Kidney (tissue), 14 donors: ENCODE data around the gene UNC45B. TPM values are rescaled to one million over a fixed set of nuclear protein-coding genes. Genes with fewer than 3 reads are reported as not detected.

Experiments
- DNase-seq, 5 donors: peaks; one replicate each; pipeline ENCODE4 v3.0.0-alpha.2; 2013 to 2020
- FAIRE-seq: peaks from 2 replicates; lab custom pipeline; 2012; peaks lifted over from hg19 to GRCh38; lab: Jason Lieb, UNC
- H3K27ac ChIP-seq, 2 donors: one replicate each; pipeline ENCODE4 v1.7.0; 2013; ENCODE audit warnings: low read depth in 2 of 2, low read length in 2 of 2, inconsistent platforms in 1 of 2
- H3K27me3 ChIP-seq: one replicate; pipeline ENCODE4 v1.7.1; 2013; ENCODE audit warnings: low read length, inconsistent platforms; ENCODE audit not compliant: control insufficient read depth, insufficient read depth
- H3K36me3 ChIP-seq, 3 donors: one replicate each; pipeline versions ENCODE4 v1.7.0 to v1.7.1; 2013; ENCODE audit warnings: low read length in 3 of 3, control low read depth in 1 of 3, inconsistent platforms in 1 of 3; ENCODE audit not compliant: insufficient read depth in 3 of 3, control insufficient read depth in 2 of 3
- H3K4me1 ChIP-seq, 3 donors: one replicate each; pipeline versions ENCODE4 v1.7.0 to v1.7.1; 2013; ENCODE audit warnings: low read length in 3 of 3, inconsistent platforms in 1 of 3, low read depth in 1 of 3; ENCODE audit not compliant: control insufficient read depth in 2 of 3, insufficient read depth in 2 of 3
- H3K4me3 ChIP-seq, 3 donors: one replicate each; pipeline versions ENCODE4 v1.7.0 to v1.8.1; 2013; ENCODE audit warnings: low read length in 3 of 3, control low read depth in 1 of 3, inconsistent platforms in 1 of 3
- H3K9ac ChIP-seq, 3 donors: one replicate each; pipeline versions ENCODE4 v1.7.0 to v1.7.1; 2013; ENCODE audit warnings: low read length in 3 of 3, control low read depth in 1 of 3, inconsistent platforms in 1 of 3
- H3K9me3 ChIP-seq, 3 donors: one replicate each; pipeline versions ENCODE4 v1.7.0 to v1.7.1; 2013; ENCODE audit warnings: low read length in 3 of 3, control low read depth in 1 of 3, inconsistent platforms in 1 of 3; ENCODE audit not compliant: control insufficient read depth in 2 of 3, insufficient read depth in 1 of 3
- CTCF ChIP-seq: IDR thresholded peaks from 3 replicates; pipeline ENCODE4 v1.5.1; 2012; ENCODE audit warnings: mild to moderate bottlenecking, moderate library complexity, borderline replicate concordance; ENCODE audit not compliant: insufficient read depth; ENCODE audit errors: extremely low read depth
- intact Hi-C: fragments of 100-400 bp; cut with DNase I; formaldehyde crosslinking; loops from one replicate; pipeline ENCODE4 v1.11.1; 2022
- polyA plus RNA-seq: library from polyadenylated mRNA; stranded (reverse); fragments of 350-450 nt; fragmentation: Illumina TruSeq; extraction: RNeasy Lipid Tissue Mini Kit (QIAGEN cat#74804); gene quantifications from one replicate; pipeline ENCODE4 v1.2.3, GENCODE V29; 2014; ENCODE audit warnings: low read depth, low replicate concordance; ENCODE audit not compliant: insufficient read depth
- total RNA-seq: library from RNA; stranded (reverse); fragmentation: NEBNext Ultra II Directional; extraction: Animal tissue kit (Norgen Biotek cat#: 25700); gene quantifications from one replicate; pipeline ENCODE4 v1.2.1, GENCODE V29; 2021
- donor health status: control.
- donor health status: control.
- donor health status: control.
- donor health status: control.
- donor health status: control.
- donor health status: DM: yes; HTN: yes; CAD: no.
- donor health status: Normal renal cell carcinoma (clear cell type).

UNC45B gene
- total and polyA plus RNA-seq, 2 donors from 2014 or later = 0.38 to 0.54 TPM

GRCh38 chr17:35235289-35235688 is 87.7 kb downstream of the UNC45B start:
- DNase-seq (no peak), FAIRE-seq (no peak)
- no peak for TF ChIP-seq CTCF
- intact Hi-C loops = no loop called here
- no peaks in the 10 kb centered on the region for H3K27me3 ChIP-seq
- H3K9ac ChIP-seq = no peak overlapping the region
- no peaks in the 10 kb centered on the region for H3K9me3 ChIP-seq
- H3K36me3 ChIP-seq = no peaks in the 10 kb centered on the region
- no peak overlapping the region for H3K4me3 ChIP-seq
- no peaks in the 10 kb centered on the region for H3K4me1 ChIP-seq
- H3K27ac ChIP-seq = no peak overlapping the region

GRCh38 chr17:35235917-35236316 is 88.3 kb downstream of the UNC45B start:
- Histone ChIP-seq H3K4me1 (no peaks in the 10 kb centered on the region), H3K4me3 (no peak overlapping the region), H3K27ac (no peak overlapping the region), H3K27me3 (no peaks in the 10 kb centered on the region), H3K9me3 (no peaks in the 10 kb centered on the region), H3K9ac (no peak overlapping the region), H3K36me3 (no peaks in the 10 kb centered on the region)
- DNase-seq (no peak), FAIRE-seq (no peak)
- no peak for TF ChIP-seq CTCF
- intact Hi-C loops = no loop called here

- no peaks in the 10 kb centered on the region for H3K9me3 ChIP-seq
- H3K27ac ChIP-seq = no peak overlapping the region
- TF ChIP-seq CTCF = no peak
- H3K36me3 ChIP-seq = no peaks in the 10 kb centered on the region
- DNase-seq = no peak
- no peak overlapping the region for H3K4me3 ChIP-seq
- no peaks in the 10 kb centered on the region for H3K27me3 ChIP-seq
- intact Hi-C loops = no loop called here
- no peaks in the 10 kb centered on the region for H3K4me1 ChIP-seq
- H3K9ac ChIP-seq = no peak overlapping the region
- no peak for FAIRE-seq
Measured at GRCh38 chr17:35236821-35237220, 89.2 kb downstream of the UNC45B start.

- intact Hi-C loops = no loop called here
- H3K36me3 ChIP-seq = no peaks in the 10 kb centered on the region
Measured at GRCh38 chr17:35238821-35239220, 91.2 kb downstream of the UNC45B start.

More at GRCh38 chr17:35238821-35239220, 91.2 kb downstream of the UNC45B start:
- no peak overlapping the region for H3K9ac ChIP-seq
- TF ChIP-seq CTCF = no peak
- no peaks in the 10 kb centered on the region for H3K27me3 ChIP-seq
- H3K4me3 ChIP-seq = no peak overlapping the region
- H3K4me1 ChIP-seq = peaks cover 0 to 4% (median 0%) of the 10 kb centered on the region in 3 donors
- H3K9me3 ChIP-seq = no peaks in the 10 kb centered on the region
- FAIRE-seq = no peak
- no peak overlapping the region for H3K27ac ChIP-seq
- DNase-seq = no peak
